Hypothalamus (tissue), 51 donors: ENCODE results near the gene DMD.
"Not testable (repeated sequence)": the region's sequence is repeated elsewhere in the genome, so short reads cannot be mapped to it uniquely, and the experiment has no call there.

Experiments used
- DNase-seq, 51 donors: peaks; one replicate each; lab custom pipeline; 2025; lab: John Stamatoyannopoulos, UW

DMD gene

DNA sequence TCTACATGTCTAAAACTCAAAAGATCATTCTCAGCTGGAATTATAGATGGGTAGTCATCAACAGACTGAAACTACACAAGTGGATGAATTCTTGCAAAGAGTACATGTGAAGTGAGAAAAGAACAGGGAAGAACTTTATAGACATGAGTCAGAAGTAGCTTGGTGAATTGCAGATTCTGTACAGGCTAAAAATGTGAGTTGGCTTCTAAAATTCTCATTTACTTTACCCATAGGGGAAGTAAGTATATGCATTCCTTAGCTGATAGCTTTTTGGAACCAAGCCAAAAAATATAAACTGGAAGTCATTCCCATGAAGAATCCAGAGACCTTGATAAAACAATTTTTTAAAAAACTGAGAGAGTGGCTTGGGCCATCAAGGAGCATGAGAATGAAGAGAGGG, 1555.3 kb downstream of the DMD start:
- DNase-seq: no peak

DNA sequence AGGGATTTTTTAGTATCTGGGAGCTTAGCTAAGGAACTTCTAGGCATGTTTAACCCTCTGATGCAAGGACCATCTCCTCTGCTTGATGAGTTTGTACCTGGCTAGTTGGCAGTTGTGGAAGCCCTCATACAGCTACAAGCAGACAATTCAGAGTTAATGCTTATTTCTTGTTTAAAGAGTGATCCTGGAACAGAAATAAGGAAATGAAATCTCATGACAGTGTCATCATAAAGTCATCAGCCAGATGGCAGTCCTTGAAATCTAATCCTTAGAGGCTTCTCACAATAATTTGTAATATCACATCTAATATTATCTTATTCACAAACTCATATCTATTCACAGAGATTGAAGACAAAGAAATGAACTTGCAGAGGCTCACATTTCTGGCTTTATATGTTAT, 1557.9 kb downstream of the DMD start:
- DNase-seq: no peak

DNA sequence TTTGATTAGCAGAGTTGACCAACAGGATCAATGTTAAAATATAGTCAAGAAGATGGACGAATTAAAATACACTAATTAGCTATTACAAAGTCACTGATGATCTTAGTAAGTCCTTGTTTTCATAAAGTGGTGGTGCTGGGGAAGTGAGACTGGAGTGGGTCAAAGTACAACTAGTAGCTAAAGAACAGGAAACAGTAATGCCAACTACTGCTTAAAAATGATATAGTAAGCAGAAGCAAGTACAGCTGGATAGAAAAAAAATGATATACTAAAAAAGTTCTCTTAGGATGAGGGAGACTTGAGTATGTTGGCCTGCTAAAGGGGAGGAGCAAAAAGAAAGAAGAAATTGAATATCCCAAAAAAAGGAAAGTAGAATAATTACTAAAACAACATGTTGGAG, 1558.7 kb downstream of the DMD start:
- no peak for DNase-seq

DNA sequence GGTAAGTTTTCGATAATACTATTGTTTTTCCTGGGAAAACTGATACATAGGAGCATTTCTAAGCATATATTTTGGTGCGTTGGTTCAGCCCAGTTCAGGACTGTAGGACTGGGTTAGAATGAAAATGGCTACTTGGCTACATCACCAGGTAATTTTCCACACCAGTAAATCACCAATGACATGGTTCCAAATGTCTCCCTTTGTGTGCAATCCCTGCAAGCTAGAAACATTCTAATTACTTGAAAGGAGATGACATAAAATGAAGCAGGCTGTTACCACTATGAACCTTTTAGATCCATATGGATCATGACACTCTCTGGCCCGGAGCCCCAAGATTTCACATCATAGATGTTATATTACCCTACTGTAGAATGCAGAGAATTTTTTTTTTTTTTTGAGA, 1562.1 kb downstream of the DMD start:
- no peak for DNase-seq

DNA sequence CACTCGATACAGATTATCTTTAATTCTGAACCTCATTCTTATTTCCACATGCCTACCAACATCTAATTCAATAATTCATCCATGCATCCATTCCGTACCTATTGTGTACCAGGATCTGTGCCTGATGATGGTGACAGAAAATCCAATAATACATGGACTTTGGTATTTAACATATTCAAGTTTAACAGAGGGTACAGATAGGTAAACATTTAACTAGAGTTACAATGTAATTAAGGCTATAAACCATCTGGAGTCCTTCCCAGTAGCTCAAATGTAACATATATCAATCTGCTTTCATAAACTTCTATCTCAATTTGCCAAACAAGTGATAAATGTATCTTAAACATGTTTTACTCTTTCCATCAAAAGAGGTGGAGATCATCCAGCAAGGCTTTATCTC, 1578.0 kb downstream of the DMD start:
- no peak for DNase-seq

DNA sequence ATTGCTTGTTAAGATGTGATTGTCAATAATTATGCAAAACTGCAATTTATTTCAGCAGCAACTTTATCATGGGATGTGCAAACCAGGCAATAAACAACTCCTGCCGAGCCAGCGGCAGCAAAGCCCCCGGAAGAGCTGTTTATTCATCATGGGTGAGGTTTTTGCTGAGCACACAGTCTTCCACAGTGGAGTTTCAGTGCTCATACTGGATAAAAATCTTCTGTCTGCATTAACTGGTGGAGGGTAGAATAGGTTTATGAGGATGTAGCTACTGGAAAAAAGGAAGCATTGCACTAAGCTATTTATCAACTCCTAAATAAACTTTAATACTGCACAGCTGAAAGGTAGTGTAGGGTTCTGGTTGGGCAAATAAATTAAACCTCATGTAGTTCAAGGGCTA, 1582.2 kb downstream of the DMD start:
- DNase-seq: no peak

DNA sequence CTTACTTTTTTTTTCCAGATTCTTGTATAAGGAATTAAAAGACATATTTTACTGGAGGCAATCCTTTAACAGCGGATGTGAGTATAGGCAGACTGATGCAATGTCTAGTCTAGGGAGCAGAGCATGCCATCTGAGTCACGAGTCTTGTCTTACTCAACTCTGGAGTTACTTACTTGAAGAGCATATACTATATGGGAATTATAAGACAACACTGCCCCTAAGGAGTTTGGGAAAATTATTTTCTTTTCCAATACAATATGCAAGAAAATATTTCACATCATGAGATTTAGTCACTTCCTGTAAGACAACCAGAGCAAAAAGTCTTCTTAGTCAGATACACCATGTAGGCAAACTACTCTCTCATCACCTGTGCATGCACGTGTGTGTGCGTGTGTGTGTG, 1602.2 kb downstream of the DMD start:
- no peak for DNase-seq

DNA sequence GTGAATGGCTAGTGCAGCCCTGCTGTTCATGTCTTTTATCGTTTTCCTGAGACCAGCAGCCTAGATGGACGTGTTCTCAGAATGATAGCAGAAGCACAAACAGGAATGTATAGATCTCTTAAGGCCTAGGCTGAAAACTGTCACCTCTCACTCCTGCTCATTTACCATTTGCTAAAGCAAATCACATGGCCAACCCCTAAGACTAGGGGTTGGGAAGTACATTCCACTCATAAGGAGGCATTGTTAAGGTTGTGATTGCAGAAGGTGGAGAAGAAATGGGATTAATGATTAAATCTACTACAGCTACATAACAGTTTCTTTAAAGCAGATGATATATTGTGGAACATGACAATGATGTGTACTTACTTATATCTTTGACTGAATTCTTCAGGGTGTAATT, 1602.7 kb downstream of the DMD start:
- DNase-seq: no peak

DNA sequence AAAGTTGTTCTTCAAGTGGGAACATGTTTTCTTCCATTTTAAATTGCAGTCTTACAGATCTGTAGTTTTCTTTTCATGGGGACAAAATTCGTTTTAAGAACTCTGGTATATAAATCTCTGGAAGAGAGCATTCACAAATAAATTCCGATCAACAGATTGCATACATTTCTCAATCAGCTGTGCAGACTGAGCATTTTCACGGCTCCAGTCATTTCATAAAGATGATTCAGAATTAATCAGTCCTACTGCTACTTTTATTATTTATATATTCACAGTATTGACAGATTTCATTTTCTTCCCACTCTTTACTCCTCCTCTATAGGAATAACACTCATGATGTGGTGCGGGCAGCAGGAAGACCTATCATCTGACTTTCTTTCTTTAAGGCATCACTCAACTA, 1604.6 kb downstream of the DMD start:
- DNase-seq: no peak

DNA sequence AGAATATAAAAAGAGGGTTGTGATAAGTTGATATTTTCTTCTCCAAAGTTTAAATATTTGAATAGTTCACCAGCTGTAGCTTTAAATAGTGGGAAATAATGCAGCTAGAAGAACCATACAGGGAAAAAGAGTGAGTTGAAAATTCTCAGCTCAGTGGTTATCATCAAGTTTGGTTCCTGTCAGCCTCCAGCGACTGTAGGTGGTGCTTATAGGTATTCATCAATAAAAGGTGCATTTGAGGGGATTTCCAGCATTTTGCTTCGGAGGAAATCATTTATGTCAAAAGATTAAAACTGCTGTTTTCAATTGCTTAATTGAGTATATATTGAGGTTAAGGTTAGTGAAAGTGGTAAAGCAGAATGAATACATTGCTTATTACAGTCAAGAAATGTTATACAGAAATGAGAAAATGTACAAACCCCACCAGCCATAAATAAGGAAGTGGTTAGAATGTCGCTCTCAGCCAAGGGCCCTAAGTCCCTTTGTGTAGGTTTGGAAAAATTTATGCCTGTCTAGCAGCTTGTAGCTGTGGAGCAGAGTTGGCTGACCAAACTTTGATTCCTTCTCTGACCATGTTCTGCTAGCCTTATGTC, 1606.6 kb downstream of the DMD start:
- DNase-seq: no peak

DNA sequence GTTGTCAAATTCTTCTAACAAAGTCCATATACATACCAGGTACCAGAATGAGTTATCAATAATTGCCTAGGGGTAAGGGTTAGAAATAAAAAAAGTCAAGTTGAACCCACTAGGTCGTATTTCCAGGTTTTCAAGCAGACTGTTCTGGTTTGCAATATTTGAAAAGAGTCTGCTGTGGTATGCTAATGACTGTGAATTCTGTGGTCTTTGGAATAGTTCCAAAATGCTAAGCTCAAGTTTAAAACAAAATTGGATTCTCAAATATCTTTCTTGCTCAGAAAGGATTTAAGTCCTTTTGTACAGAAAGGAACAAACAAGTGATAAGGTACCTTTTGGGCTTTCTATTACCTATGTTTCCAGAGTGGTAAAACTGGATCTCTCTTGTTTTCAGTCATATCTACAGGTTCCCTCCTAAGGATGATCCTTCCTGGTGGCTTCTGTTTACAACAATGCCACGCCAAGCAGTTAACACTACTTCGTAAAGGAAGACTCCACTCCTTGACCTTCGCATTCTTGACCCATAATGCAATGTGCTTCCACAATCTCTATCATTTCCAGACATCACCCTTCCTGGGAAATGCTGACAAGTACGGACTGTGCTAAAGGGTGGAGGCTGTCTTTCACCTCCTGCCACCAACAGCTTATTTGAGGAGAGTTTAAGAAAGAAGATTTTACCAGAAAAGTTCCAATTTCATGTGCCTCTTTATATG, 1607.8 kb downstream of the DMD start:
- no peak for DNase-seq

DNA sequence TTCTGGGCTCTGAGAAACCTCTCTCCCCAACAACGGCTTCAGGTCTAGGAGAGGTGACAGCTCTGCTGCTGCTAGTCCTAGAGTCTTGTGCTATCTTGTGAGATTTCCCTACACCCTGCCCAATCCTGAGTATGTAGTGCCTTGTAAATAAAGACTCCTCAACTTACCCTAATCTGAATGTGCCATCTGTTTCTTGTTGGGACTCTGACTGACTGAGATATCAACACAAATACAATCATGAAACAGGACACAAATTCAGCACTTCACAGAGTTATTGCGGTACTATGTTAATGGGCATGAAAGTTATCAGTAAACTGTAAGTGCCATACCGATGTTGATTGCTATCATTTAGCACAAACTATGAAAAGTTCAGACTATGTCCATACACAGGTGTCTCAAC, 1610.5 kb downstream of the DMD start:
- DNase-seq: no peak

DNA sequence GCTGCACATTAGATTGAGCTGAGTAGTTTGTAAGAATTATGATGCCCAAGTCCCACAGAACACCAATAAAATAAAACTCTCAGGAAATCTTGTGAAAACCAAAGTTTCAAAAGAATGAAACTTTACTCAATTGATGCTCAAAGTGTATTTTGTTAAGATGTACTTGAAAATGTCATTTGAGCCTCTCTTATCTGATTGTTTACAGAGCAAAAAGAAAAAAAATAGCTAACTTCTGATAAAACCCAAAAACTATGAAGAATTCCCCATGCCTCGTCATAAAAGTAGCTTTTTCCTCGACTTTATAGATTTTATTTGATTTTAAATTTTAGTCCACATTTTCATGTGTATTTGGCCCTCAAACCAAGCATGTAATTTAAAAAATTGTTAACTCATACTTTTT, 1618.0 kb downstream of the DMD start:
- DNase-seq: no peak

DNA sequence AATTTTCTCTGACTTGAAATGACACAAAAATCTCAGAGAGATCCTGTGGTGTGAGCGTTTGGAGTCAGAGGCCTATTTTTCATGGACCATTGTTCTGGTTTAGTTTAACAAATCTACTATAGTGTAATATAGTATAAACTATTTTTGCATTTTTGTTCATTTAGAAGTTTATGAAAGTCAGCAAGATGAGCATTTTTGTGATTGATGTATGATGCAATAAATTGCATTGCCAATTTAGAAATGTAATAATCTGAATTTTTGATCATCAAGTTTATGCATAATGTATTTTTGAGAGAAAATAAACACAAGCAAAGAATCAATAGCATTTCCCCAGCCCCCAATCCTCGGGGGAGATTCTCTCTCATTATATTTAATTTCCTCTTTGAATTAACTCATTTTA, 1620.0 kb downstream of the DMD start:
- DNase-seq: no peak

DNA sequence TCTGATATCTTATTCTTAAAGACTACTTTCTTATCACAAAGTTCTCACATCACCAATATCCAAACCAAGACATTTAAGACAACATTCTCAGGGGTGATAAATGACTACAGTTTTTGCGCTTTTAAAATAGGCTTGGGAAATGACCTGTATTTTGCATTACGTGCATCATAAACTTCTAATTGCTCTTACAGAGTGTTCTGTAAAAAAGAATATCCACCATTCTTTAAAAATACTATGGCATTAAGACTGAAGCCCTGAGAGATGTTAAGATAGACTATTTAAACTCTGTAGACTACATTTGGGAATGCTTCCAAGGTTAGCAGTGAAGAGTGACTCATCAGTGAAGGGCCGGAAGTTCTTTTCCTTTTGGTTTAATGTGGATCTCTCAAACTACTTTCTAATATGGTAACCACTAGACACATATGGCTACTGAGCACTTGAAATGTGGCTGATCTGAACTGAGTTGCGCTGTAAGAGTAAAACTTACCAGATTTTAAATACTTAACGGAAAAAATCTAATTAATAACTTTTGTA, 1620.7 kb downstream of the DMD start:
- DNase-seq: no peak

DNA sequence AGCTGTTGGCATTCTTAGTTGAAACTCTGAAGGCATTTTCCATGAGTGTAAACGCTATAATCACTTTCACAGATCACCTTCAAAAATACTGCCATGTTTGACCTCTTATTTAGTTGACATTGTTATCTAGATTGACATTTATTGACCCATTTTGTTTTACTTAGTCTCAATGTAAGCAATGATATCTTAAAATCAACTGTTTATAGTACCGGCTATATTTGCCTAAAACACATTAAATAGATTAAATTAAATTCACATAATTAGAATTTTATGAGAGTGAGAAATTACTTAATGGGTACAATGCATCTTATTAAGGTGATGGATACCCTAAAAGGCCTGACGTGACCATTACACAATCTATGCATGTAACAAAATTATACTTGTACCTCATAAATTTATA, 1621.8 kb downstream of the DMD start:
- no peak for DNase-seq

DNA sequence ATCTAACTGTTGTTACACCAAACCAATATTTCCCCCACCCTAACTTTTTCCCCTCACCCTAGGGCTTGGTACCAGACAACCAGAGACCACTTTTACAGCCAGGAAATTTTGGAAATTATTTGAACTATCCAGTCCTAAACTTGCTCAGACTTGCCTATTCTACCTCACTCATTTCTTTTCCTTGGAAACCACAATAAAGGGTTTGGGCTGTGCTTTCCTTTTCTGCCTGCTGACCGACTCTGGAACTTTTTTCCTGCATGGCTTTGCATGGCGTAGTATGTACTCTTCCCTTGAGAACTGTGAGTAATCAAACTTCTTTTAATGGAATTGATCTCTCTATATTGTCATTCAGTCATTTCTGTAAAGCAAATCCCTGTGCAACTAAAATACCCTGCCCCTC, 1623.0 kb downstream of the DMD start:
- no peak for DNase-seq

DNA sequence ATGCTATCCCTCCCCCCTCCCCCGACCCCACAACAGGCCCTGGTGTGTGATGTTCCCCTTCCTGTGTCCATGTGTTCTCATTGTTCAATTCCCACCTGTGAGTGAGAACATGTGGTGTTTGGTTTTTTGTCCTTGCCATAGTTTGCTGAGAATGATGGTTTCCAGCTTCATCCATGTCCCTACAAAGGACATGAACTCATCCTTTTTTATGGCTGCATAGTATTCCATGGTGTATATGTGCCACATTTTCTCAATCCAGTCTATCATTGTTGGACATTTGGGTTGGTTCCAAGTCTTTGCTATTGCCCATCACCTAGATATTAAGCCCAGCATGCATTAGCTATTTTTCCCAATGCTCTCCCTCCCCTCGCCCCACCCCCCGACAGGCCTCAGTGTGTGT, 1627.5 kb downstream of the DMD start:
- DNase-seq: not testable (repeated sequence)

DNA sequence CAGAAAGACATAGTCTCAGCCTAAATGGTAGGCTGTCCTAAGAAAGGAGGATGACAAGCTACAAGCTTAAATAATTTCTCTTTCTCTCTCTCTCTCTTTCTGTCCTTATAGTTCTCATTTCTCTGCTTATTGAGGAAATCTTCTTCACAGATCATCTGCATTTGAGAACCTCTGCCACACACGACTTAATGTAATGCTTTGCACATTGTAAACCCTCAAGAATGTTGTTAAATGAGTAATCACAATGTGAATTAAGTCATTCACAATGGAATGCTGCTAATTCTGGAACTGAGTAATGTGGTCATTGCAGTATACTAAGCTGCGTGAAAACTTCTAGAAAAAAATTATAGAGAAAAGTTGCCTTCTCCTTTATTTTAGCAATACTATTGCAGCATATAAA, 1630.6 kb downstream of the DMD start:
- DNase-seq: no peak

DNA sequence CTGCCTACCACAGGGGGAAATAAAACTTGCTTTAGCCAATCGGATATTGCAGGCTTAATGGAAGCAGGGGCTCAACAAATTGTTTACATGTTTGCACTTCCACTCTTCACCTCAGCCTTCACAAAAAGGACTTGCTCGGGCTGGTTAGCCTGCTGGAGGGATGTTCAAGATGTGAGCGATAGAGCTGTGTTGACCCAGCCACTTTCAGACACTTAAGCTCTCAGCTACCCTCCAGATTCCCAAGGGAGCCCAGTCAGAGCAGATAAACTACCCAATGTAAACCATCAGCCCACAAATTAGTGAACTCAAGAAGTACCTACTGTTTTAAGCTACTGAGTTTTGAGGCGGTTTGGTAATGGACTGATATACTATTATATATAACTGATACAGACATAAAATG, 1631.1 kb downstream of the DMD start:
- no peak for DNase-seq

DNA sequence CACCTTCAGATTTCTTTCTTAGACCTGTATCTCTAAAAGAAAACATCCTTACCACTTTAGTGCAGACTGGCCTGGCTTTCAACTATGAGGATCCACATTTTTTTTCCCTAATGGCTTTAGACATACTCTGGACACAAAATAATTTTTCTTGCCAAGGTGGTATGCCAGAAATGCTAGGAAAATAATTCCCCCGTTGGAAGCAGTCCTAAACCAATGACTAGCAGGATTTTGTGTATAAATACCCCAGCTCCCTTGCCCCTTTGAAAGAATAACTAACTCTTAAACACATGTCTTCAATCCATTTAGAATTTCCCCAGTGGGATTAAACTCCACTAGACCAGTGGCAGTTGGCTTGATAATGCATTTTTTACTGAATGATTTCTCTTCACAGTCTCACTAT, 1639.0 kb downstream of the DMD start:
- DNase-seq: no peak

DNA sequence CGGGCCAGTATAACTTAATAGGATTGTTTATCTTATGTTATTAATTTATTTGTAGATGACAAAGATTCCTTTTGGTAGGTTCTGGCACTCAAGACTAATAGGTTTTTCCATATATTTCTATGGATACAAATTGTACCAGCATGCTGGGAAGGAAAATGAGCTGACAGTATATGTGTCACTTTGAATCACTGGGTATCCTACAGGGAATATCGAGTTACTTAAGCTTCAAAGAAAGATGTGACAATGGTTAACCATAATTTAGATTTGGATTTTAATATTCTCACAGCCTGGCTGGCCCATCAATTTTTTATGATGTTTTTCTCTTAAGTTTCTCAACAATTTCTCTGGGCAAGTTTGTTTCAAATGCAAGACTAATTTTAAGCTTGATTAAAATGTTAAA, 1640.7 kb downstream of the DMD start:
- DNase-seq: no peak

DNA sequence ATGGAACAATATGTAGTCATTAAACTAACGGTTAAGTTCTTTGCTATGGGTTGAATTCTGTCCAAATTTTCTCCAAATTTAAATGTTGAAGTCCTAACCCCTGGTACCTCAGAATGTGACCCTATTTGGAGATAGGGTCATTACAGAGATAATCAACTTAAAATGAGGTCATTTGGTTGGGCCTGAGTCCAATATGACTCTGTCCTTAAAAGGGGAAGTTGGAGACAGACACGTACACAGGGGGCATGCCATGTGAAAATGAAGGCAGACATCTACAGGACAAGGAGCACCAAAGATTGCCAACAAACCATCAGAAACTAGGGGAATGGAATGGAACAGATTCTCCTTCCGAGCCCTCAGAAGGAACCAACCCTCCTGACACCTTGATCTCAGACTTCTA, 1647.6 kb downstream of the DMD start:
- no peak for DNase-seq
